LNCaP clone FGC (cell line): ENCODE data around the gene EEF1A2.

Experiments
- DNase-seq: peaks from one replicate; pipeline ENCODE4 v3.0.0-alpha.2; 2011; ENCODE audit warnings: low read depth
- H3K4me3 ChIP-seq: 2 replicates; pipeline ENCODE4 v1.5.1; 2011; ENCODE audit warnings: mild to moderate bottlenecking, low read depth, low read length, control low read depth
- CTCF ChIP-seq: IDR thresholded peaks from 2 replicates; pipeline ENCODE4 v1.5.1; 2012; ENCODE audit warnings: mild to moderate bottlenecking; ENCODE audit not compliant: control insufficient read depth, insufficient read depth; ENCODE audit errors: extremely low read depth

Gene EEF1A2

GRCh38 chr20:63503524-63503923 lies 4.6 kb upstream of the EEF1A2 start:
- H3K4me3 ChIP-seq: no peak overlapping the region
- no peak for TF ChIP-seq CTCF
- DNase-seq: no peak

DNA sequence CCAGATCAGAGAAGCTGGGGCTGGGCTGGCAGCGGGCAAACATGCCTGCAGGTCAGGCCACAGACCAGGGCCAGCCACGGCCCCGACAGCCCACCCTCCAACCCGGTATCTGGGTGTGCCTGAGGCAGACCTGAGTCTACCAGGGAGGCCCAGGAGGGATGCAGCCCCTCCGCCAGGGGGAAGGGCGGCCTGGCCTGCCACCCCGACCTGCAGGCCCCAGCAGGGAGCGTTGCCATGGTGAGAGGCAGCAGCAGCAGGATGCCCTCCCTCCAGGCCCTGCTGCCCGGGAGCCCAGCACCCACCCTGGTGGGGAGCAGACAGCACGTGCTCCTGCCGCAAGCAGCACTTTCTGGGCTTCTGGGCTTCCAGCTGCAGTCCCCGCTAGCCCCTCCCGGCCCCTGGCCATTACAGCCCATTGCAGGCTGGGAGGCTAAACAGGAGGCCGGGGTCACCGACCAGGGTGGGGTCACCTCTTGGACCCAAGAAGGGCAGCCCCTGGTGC lies 3.8 kb upstream of the EEF1A2 start:
- no peak for TF ChIP-seq CTCF
- DNase-seq: no peak
- H3K4me3 ChIP-seq: no peak overlapping the region

DNA sequence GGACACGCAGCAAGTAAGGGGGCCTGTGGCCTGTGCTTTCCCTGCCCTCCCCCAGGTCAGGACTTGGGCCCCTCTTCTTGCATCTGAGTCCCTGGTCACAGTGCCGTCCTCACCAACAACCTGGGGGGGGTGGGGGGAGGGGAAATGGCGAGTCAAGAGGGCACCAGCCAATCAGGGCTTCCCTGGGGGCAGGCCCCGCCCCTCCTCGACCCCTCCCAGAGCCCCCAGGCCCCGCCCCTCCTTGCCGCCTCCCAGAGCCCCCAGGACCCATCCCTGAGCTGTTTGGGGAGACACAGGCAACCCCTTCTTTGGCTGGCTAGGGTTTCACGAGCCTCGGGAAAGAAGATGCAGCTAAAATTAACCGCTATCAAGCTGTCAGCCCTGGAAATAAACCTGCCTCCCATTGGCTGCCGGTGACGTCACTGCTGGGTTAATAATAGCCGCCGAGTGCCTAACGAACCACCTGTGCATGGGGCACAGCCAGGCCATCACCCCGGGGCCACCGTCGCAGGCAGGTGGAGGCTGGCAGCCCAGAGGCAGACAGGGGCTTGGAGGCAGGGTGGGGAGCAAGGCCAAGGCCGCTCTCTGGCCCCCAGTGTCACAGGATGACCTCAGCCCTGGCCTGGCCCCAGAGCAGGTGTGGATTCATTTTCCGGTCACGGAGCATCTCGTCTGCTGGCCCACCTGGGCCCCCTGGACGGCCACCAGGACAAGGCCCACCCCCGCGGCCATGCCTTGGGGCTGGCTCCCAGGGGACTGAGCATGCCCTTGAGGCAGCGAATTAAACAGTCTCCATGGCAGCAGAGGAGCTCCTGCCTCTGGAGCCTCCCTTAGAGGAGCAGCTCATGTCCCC lies 3.2 kb upstream of the EEF1A2 start:
- H3K4me3 ChIP-seq: no peak overlapping the region
- no peak for TF ChIP-seq CTCF
- no peak for DNase-seq

- no peak for DNase-seq
Observed at GRCh38 chr20:63500902-63501817, 2.3 kb upstream of the EEF1A2 start.

DNA sequence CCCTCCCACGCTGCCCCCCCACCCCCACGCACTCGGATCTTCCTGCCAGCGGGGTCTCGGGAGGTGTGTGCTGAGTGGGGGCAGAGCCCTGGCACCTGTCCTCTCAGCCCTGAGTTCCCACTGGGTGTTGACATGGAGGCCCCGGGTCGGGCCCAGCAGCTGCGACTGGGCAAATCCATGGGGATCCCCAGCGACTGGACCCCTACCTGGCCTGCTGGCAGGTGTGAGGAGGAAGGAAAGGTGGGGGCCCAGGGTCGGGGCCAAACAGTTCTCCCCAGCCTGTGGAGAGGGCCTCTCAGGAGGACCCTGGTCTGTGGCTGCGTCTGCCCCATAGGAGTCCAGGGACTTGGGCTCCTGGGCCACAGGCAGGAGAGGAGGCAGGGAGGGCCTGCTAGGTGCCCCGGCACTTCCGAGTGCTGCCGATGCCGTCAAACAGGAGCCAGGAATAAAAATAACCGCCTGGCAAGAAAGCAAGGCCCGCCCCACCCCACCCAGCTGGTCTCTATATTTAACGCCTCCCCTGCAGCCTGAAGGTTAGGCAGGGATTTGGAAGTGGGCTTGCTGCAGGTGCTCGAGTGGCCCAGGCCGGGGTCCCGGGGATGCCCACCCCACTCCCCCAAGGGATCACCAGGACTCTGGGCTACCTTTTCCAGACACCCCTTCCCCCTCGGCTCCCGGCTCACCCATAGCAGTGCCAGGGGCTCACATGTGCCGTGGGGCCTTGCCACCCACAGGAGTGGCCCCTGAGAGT lies 1.4 kb upstream of the EEF1A2 start:
- no peak for DNase-seq

More at GRCh38 chr20:63500902-63501817, 2.3 kb upstream of the EEF1A2 start:
- no peak for TF ChIP-seq CTCF
- H3K4me3 ChIP-seq: no peak overlapping the region

More for the DNA sequence above, 1.4 kb upstream of the EEF1A2 start:
- H3K4me3 ChIP-seq: no peak overlapping the region
- TF ChIP-seq CTCF: no peak
